RWPE1 (cell line): ENCODE data around the gene CLPTM1.
A peak's percentile ranks its signal among the peaks of the same experiment; 100 is the strongest.
"Not testable (repeated sequence)": the region's sequence is repeated elsewhere in the genome, so short reads cannot be mapped to it uniquely, and the experiment has no call there.

Experiments used
- CTCF ChIA-PET: fragments of 350-600 bp; sonication (Branson Sonifier 250); formaldehyde crosslinking; extraction: SDS; loops from one replicate; lab custom pipeline; 2021; lab: Yijun Ruan, JAX
- POLR2A ChIA-PET: fragments of 400-600 bp; formaldehyde crosslinking; extraction: SDS; loops from one replicate; lab custom pipeline; 2020; ENCODE audit warnings: antibody characterized with exemption; ENCODE audit not compliant: low non-redundant PET; lab: Yijun Ruan, JAX
- DNase-seq: peaks from one replicate; pipeline ENCODE4 v3.0.0; 2012; ENCODE audit warnings: low spot score
- H3K27ac ChIP-seq: fragments of 450-650 bp; 2 replicates; pipeline ENCODE4 v1.5.1; 2017
- TF ChIP-seq, protein P1 (sequence below): fragments of 450-650 bp; conservative IDR thresholded peaks from 2 replicates; pipeline ENCODE4 v1.5.1; 2017; ENCODE audit warnings: low read depth, mild to moderate bottlenecking

Gene CLPTM1

DNA sequence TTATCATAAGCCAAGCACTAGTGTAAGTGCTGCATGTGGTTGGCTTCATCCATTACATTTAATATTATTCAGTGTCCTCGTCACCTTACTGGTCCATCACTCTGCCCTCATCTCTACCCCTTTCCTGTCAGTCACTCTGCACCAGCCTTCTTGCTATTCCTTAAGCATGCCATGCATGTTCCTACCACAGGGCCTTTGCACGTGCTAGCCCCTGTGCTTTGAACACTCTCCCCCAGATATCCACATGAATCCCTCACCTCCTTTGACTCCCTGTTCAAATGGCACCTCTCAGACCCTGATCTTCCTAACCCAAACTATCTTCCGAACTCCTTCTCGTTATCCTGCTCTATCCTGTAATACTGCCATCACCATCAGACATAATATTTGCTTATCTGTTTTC, 42.8 kb downstream of the CLPTM1 start:
- ChIA-PET CTCF (interaction anchor here (0.6 to 0.7 kb wide), 2 partner anchors 54 to 132 kb away, joined by 3 to 8 read pairs; no protein-coding TSS in a partner anchor), POLR2A (no interaction called here)
- TF ChIP-seq, protein P1, sequence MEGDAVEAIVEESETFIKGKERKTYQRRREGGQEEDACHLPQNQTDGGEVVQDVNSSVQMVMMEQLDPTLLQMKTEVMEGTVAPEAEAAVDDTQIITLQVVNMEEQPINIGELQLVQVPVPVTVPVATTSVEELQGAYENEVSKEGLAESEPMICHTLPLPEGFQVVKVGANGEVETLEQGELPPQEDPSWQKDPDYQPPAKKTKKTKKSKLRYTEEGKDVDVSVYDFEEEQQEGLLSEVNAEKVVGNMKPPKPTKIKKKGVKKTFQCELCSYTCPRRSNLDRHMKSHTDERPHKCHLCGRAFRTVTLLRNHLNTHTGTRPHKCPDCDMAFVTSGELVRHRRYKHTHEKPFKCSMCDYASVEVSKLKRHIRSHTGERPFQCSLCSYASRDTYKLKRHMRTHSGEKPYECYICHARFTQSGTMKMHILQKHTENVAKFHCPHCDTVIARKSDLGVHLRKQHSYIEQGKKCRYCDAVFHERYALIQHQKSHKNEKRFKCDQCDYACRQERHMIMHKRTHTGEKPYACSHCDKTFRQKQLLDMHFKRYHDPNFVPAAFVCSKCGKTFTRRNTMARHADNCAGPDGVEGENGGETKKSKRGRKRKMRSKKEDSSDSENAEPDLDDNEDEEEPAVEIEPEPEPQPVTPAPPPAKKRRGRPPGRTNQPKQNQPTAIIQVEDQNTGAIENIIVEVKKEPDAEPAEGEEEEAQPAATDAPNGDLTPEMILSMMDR, result no peak
- no peak overlapping the region for H3K27ac ChIP-seq
- no peak for DNase-seq

DNA sequence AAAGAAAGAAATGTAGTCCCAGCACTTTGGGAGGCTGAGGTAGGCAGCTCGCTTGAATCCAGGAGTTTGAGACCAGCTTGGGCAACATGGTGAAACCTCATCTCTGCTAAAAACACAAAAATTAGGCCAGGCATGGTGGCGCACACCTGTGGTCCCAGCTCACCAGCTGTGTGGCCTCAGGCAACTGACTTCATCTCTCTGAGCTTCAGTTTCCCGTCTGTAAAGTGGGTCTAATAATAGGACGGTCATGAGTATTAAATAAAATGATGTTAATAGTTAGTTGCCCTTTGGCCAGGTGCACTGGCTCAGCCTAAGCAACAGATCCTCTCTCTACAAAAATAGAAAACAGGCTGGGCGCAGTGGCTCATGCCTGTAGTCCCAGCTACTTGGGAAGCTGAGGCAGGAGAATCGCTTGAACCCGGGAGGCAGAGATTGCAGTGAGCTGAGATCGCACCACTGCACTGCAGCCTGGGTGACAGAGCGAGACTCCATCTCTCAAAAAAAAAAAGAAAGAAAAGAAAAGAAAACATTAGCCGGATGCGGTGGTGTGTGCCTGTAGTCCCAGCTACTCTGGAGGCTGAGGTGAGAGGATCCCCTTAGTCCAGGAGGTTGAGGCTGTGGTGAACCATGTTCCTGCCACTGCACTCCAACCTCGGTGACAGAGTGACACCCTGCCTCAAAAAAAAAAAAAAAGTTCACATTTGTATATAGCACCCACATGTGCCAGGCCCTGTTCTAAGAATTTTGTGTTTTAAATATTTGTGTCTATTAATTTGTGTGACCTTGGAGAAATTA, 44.1 kb downstream of the CLPTM1 start:
- POLR2A ChIA-PET, DNase-seq, H3K27ac ChIP-seq: not testable (repeated sequence)
- CTCF ChIA-PET, result interaction anchor here (0.6 to 0.7 kb wide), 3 partner anchors 9 to 827 kb away, joined by 3 to 4 read pairs (median 4); no protein-coding TSS in a partner anchor

GRCh38 chr19:45000665-45001064, 45.5 kb downstream of the CLPTM1 start:
- DNase-seq, result not testable (repeated sequence)
- H3K27ac ChIP-seq, result peak overlapping the region; percentile 90
- ChIA-PET CTCF (interaction anchor here (0.6 to 1.2 kb wide), 3 partner anchors 12 to 256 kb away, joined by 3 to 4 read pairs (median 4); no protein-coding TSS in a partner anchor), POLR2A (interaction anchor here (1.0 kb wide), 1 partner anchor 41 kb away, joined by 4 read pairs; no protein-coding TSS in a partner anchor)

- ChIA-PET POLR2A (interaction anchor here (0.6 to 1.0 kb wide), 4 partner anchors 8 to 152 kb away, joined by 3 to 6 read pairs (median 4); no protein-coding TSS in a partner anchor), CTCF (interaction anchor here (0.6 to 1.2 kb wide), 5 partner anchors 12 to 256 kb away, joined by 3 to 5 read pairs (median 4); no protein-coding TSS in a partner anchor)
- peak within 1 kb of the TSS; percentile 90 for H3K27ac ChIP-seq
- peak; percentile 100 for DNase-seq
- TF ChIP-seq, protein P1, result no peak
Measured at GRCh38 chr19:45001087-45001739, 46.0 kb downstream of the CLPTM1 start, which contains the start of gene RELB. RELB (plus strand) TSS chr19:45001464; CDS start chr19:45001580, 116 bp downstream.

GRCh38 chr19:45003485-45003884, 48.3 kb downstream of the CLPTM1 start:
- H3K27ac ChIP-seq, result no peak overlapping the region
- POLR2A ChIA-PET, result interaction anchor here (0.6 kb wide), 1 partner anchor 19 kb away, joined by 4 read pairs; no protein-coding TSS in a partner anchor
- no peak for DNase-seq
- CTCF ChIA-PET, result no interaction called here
- TF ChIP-seq, protein P1, result no peak

- TF ChIP-seq, protein P1, result no peak
- peak overlapping the region; percentile 42 for H3K27ac ChIP-seq
- CTCF ChIA-PET, result no interaction called here
- no peak for DNase-seq
- POLR2A ChIA-PET, result no interaction called here
Measured at GRCh38 chr19:45005787-45006186, 50.6 kb downstream of the CLPTM1 start.

GRCh38 chr19:45008552-45008951, 53.4 kb downstream of the CLPTM1 start:
- CTCF ChIA-PET, result no interaction called here
- H3K27ac ChIP-seq, result no peak overlapping the region
- POLR2A ChIA-PET, result no interaction called here
- TF ChIP-seq, protein P1, result no peak
- no peak for DNase-seq
